Nephron progenitor cell (in vitro differentiated cells): ENCODE data around the gene GMIP.

ENCODE experiments used
- DNase-seq: peaks from one replicate; pipeline ENCODE4 v3.0.0; 2021
- H3K27ac Mint-ChIP-seq: 2 replicates; pipeline ENCODE4 v1.8.0; 2021; ENCODE audit warnings: mild to moderate bottlenecking, moderate library complexity, mixed read lengths
- H3K27me3 Mint-ChIP-seq: 2 replicates; pipeline ENCODE4 v1.8.0; 2021; ENCODE audit warnings: mild to moderate bottlenecking, low read depth, mixed read lengths; ENCODE audit not compliant: poor library complexity
- H3K36me3 Mint-ChIP-seq: 2 replicates; pipeline ENCODE4 v1.8.0; 2021; ENCODE audit warnings: low read depth, mixed read lengths
- H3K4me1 Mint-ChIP-seq: 2 replicates; pipeline ENCODE4 v1.8.0; 2021; ENCODE audit warnings: mixed read lengths
- H3K4me3 Mint-ChIP-seq: 2 replicates; pipeline ENCODE4 v1.8.0; 2021; ENCODE audit warnings: mild to moderate bottlenecking, moderate library complexity, mixed read lengths
- H3K9me3 Mint-ChIP-seq: 2 replicates; pipeline ENCODE4 v1.8.0; 2021; ENCODE audit warnings: mild to moderate bottlenecking, moderate library complexity, mixed read lengths
- TF ChIP-seq, protein P1 (sequence below): fragments of 200-600 bp; sonication (generic); IDR thresholded peaks from 2 replicates; pipeline ENCODE4 v1.5.0; 2021; ENCODE audit warnings: antibody characterized with exemption

Gene GMIP

DNA sequence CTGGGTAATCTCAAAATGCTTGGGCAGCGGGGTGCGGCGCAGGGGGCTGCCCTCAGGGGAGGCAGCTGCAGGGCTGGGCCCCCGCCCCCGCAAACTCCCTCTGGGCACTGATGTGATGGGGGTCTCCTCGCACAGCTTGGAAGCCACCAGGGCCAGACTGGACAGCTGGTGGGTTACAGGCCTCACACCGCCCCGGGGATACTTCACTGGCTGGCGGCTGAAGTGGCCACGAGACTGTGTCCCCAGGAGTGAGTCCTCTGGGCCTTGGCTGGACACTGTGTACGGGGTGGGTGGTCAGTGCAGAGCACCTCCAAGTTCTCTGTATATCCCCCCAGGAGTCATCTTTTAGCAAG is 13.4 kb downstream of the GMIP start:
- H3K9me3 Mint-ChIP-seq = no peaks in the 10 kb centered on the region
- H3K27ac Mint-ChIP-seq = no peak overlapping the region

DNA sequence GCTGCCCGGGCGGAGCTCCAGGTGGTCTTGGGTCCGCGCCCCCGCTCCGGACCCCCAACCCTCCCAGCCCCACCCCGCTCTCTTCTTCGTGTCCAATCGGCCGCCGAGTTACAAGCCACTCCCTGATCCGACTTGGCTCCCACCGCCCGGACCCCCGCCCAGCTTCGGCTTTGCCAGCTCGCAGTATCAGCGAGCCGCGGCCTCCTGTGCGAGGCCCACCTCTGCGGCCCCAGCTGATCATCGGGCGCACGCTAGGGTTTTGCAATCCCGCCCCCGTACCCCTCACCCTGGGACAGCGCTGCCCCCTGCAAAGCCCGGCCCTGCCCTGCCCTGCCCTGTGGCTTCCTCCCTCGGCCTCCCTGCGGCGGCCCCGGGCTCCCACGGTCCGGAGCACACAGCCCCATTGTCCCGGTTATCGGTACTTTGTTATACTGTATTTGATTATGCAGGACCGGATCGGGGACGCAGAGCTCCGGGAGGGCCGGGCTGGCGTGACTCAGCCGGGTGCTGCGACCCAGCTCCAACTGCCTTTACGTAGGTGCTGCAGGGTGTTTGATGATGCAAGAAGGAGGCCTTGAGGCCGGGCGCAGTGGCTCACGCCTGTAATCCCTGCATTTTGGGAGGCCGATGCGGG is 14.8 kb downstream of the GMIP start:
- Mint-ChIP-seq H3K9me3 (no peaks in the 10 kb centered on the region), H3K27ac (no peak overlapping the region), H3K4me3 (peak overlapping the region; percentile 81), H3K4me1 (peaks cover 28% of the 10 kb centered on the region), H3K36me3 (peaks cover 28% of the 10 kb centered on the region), H3K27me3 (peaks cover 10% of the 10 kb centered on the region)
- peak; percentile 85 for DNase-seq
- TF ChIP-seq, protein P1, sequence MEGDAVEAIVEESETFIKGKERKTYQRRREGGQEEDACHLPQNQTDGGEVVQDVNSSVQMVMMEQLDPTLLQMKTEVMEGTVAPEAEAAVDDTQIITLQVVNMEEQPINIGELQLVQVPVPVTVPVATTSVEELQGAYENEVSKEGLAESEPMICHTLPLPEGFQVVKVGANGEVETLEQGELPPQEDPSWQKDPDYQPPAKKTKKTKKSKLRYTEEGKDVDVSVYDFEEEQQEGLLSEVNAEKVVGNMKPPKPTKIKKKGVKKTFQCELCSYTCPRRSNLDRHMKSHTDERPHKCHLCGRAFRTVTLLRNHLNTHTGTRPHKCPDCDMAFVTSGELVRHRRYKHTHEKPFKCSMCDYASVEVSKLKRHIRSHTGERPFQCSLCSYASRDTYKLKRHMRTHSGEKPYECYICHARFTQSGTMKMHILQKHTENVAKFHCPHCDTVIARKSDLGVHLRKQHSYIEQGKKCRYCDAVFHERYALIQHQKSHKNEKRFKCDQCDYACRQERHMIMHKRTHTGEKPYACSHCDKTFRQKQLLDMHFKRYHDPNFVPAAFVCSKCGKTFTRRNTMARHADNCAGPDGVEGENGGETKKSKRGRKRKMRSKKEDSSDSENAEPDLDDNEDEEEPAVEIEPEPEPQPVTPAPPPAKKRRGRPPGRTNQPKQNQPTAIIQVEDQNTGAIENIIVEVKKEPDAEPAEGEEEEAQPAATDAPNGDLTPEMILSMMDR = no peak

More for the DNA sequence above, 13.4 kb downstream of the GMIP start:
- Mint-ChIP-seq H3K27me3 (peaks cover 10% of the 10 kb centered on the region), H3K36me3 (peaks cover 30% of the 10 kb centered on the region), H3K4me1 (peaks cover 25% of the 10 kb centered on the region), H3K4me3 (peak overlapping the region; percentile 49)
- DNase-seq = no peak
- TF ChIP-seq, protein P1 = no peak

DNA sequence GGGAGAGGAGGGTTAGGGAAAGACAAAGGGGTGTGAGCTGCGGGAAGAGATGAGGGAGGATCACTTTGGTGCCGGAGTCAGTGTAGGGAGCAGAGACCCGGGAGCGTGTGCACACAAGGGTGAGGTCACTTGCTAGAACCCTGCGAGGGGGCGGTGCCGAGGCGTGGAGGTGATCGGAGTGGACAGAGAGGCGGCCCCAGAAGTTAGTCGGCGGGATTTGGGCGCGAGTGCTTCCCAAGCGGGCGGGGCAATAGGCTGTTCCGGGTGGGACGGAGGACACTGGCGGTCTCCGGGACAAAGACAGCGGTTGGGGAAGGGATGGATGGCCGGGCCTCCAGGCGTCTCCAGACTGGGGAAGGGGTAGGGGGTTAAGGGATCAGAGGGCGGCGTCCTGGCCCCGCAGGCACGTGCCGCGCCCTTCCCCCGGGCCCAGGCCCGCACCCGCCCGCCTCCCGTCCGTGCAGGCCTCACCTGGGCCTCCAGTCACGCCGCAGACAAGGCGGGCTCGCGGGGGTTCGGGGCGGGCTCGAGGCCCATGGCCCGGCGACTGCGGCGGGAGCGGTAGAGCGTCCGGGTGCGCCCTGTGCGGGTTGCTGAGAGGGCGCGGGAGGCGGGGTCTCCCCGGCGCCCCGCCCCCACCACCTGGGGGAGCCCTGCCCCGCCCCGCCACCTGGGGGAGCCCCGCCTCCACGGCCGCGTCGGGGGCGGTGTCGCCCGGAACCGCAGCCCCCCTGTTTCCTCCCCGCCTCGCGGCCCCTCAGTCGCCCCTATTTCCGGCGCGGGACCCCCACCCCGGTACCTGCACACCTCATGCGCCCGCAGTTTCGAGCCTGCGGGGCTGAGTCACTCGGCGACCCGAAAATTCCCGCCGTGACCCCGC is 15.6 kb downstream of the GMIP start, which contains the start of gene LPAR2:
Gene LPAR2 (minus strand): TSS at position 600 of the 880 bp plus-strand sequence. CDS start 945 bp downstream, outside the sequence.
- TF ChIP-seq, protein P1 = no peak
- H3K4me1 Mint-ChIP-seq = peaks cover 36% of the 10 kb centered on the region
- peak within 1 kb of the TSS; percentile 9 for H3K27ac Mint-ChIP-seq
- peaks cover 10% of the 10 kb centered on the region for H3K27me3 Mint-ChIP-seq
- H3K4me3 Mint-ChIP-seq = peak within 1 kb of the TSS; percentile 89
- H3K9me3 Mint-ChIP-seq = no peaks in the 10 kb centered on the region
- H3K36me3 Mint-ChIP-seq = peaks cover 24% of the 10 kb centered on the region
- peak; percentile 73 for DNase-seq

DNA sequence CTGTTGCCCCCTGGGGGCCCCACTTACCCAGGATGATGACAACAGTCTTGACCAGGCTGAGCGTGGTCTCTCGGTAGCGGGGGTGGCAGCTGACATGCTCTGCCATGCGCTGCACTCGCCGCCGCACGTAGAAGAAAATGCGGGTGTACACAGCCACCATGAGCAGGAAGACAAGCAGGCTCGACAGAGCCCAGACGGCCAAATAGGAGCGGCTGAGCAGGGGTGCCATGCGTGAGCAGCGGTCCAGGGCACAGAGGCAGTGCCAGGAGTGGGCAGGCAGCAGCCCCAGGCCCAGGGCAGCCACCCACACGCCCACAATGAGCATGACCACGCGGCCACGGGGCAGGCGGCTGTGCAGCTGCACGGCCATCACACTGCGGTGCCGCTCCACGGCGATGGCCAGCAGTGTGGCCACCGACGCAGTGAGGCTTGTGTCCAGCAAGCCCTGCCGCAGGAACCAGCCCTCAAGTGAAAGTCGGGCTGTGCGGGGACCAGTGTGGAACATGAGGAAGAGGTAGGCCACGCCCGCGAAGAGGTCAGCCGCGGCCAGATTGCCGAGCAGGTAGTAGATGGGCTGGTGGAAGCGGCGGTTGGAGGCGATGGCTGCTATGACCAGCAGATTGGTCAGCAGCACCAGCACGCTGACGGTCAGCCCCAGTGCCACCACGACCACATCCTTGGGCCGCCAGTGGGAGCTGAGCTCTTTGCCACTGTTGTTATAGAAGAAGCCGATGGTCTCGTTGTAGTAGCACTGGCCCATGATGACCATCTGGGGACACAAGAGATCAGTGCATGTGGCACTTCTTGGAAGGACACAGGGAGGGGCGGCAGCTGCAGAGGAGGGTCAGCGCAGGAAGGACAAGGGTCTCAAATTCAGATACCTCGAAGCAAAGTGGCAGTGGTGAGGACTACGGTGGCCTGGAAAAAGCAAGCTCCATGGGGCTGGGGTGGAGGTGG is 16.7 kb downstream of the GMIP start:
- TF ChIP-seq, protein P1 = no peak
- H3K4me1 Mint-ChIP-seq = peaks cover 42% of the 10 kb centered on the region
- DNase-seq = no peak
- H3K27ac Mint-ChIP-seq = no peak overlapping the region
- no peaks in the 10 kb centered on the region for H3K9me3 Mint-ChIP-seq
- peaks cover 20% of the 10 kb centered on the region for H3K36me3 Mint-ChIP-seq
- peaks cover 10% of the 10 kb centered on the region for H3K27me3 Mint-ChIP-seq
- peak overlapping the region; percentile 89 for H3K4me3 Mint-ChIP-seq

DNA sequence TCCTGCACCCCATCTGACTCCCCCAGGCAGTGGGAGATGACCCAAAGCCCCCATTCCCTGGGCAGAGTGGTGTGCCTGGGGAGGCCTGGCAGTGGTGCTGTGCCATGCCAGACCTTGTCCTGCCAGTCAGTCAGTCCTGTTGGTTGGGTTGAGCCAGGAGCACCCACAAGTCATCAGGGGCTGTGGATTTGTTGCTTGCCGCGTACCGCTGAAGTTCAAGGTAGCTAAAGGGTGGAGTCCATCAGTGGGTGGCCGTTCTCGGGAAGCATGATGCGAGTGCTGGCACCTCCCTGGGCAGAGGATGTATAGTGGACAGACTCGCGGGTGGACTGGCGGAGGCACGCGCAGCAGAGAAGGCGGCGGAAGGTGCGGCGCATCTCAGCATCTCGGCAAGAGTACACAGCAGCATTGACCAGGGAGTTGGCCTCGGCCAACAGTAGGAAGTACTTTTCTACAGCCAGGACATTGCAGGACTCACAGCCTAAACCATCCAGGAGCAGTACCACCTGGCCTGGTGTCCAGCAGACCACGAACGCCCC is 19.4 kb downstream of the GMIP start:
- Mint-ChIP-seq H3K4me3 (peak overlapping the region; percentile 42), H3K27ac (no peak overlapping the region), H3K27me3 (peaks cover 6% of the 10 kb centered on the region), H3K36me3 (peaks cover 24% of the 10 kb centered on the region), H3K4me1 (peaks cover 57% of the 10 kb centered on the region), H3K9me3 (no peaks in the 10 kb centered on the region)
- TF ChIP-seq, protein P1 = no peak
- DNase-seq = no peak
